ENCODE measurements around the gene COL23A1.

COL23A1 gene

GRCh38 chr5:178475422-178475821 lies 114.8 kb downstream of the COL23A1 start:
- Mint-ChIP-seq H3K27ac (no peak overlapping the region), H3K4me1 (peaks cover 35% of the 10 kb centered on the region), H3K36me3 (ENCODE audit: low read depth) (peaks cover 14% of the 10 kb centered on the region), H3K4me3 (no peak overlapping the region), H3K9me3 (peaks cover 19% of the 10 kb centered on the region), H3K27me3 (ENCODE audit: low read depth, poor library complexity) (peaks cover 3% of the 10 kb centered on the region)
- TF ChIP-seq, protein P1, sequence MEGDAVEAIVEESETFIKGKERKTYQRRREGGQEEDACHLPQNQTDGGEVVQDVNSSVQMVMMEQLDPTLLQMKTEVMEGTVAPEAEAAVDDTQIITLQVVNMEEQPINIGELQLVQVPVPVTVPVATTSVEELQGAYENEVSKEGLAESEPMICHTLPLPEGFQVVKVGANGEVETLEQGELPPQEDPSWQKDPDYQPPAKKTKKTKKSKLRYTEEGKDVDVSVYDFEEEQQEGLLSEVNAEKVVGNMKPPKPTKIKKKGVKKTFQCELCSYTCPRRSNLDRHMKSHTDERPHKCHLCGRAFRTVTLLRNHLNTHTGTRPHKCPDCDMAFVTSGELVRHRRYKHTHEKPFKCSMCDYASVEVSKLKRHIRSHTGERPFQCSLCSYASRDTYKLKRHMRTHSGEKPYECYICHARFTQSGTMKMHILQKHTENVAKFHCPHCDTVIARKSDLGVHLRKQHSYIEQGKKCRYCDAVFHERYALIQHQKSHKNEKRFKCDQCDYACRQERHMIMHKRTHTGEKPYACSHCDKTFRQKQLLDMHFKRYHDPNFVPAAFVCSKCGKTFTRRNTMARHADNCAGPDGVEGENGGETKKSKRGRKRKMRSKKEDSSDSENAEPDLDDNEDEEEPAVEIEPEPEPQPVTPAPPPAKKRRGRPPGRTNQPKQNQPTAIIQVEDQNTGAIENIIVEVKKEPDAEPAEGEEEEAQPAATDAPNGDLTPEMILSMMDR (IDR thresholded peaks at IDR 0.05) = no peak
- DNase-seq = no peak

DNA sequence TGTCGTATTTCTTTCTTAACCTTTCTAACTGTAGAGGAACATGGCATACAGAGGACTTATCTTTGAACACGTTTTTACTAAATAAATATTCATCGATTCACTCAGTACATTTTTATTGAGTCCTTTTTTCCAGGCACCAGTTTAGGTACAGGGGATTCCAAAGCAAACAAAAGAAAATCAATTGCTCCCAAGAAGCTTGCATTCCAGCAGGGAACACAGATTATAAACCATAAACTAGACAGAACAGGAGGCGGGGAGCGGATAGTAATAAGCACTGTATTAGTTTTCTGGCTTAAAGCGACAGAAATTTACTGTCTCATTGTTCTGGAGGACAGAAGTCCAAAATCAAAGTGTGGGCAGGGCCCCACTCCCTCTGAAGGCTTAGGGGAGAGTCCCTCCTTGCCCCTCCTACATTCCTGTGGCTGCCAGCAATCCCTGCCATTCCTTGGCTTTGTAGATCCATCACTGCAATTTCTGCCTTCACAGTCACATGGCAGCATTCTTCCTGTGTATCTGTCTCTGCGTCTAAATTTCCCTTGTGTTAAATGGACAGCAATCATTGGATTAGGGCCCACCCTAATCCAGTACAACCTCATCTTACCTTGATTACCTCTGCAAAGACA lies 115.5 kb downstream of the COL23A1 start:
- H3K4me3 Mint-ChIP-seq = no peak overlapping the region
- DNase-seq = no peak
- no peak overlapping the region for H3K27ac Mint-ChIP-seq
- peaks cover 14% of the 10 kb centered on the region for H3K36me3 Mint-ChIP-seq (ENCODE audit: low read depth)
- peaks cover 3% of the 10 kb centered on the region for H3K27me3 Mint-ChIP-seq (ENCODE audit: low read depth, poor library complexity)
- H3K9me3 Mint-ChIP-seq = peaks cover 19% of the 10 kb centered on the region
- TF ChIP-seq, protein P1 (IDR thresholded peaks at IDR 0.05) = no peak
- peaks cover 43% of the 10 kb centered on the region for H3K4me1 Mint-ChIP-seq

DNA sequence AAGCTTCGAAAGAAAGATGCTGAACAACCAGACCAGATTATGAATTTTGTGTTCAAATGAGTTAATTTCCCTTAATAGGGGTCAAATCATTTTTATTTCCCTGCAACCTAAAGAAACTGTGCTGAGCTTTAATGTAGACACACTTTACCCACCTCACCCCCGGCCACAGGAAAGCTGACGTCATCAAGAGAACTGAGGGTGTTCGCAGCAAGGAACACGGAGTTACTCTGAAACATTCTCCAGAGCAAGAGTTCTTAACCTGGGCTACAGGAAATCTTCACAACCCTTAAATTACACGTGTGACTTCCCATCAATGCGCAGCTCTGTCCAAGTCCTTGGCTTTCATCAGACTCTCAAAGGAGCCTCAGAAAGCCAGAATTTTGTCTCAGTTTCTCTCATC lies 116.3 kb downstream of the COL23A1 start:
- Mint-ChIP-seq H3K27ac (no peak overlapping the region), H3K27me3 (ENCODE audit: low read depth, poor library complexity) (peaks cover 3% of the 10 kb centered on the region), H3K4me1 (peaks cover 51% of the 10 kb centered on the region), H3K9me3 (peaks cover 19% of the 10 kb centered on the region), H3K36me3 (ENCODE audit: low read depth) (peaks cover 14% of the 10 kb centered on the region), H3K4me3 (no peak overlapping the region)
- TF ChIP-seq, protein P1 (IDR thresholded peaks at IDR 0.05) = no peak
- DNase-seq = no peak

DNA sequence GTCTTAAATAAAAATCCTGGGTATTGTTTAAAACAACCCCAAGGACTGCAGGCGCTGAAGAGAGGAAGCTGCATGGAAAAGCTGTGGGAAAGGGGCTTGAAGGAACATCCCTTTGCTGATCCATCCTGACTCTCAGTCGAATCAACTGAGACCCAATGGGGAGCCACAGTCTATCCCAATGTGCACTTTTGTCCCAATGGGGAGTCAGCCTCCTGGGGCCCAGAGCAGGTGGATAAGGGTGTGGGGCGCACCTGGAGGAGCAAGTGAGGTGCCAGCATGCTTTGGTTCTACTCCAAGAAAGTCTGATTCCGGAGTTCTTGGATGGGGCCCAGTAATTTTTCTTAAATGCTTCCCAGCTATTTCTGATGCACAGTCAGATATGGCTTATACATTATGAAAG lies 118.1 kb downstream of the COL23A1 start:
- peaks cover 61% of the 10 kb centered on the region for H3K4me1 Mint-ChIP-seq
- H3K36me3 Mint-ChIP-seq (ENCODE audit: low read depth) = peaks cover 14% of the 10 kb centered on the region
- H3K9me3 Mint-ChIP-seq = peaks cover 19% of the 10 kb centered on the region
- H3K27ac Mint-ChIP-seq = no peak overlapping the region
- TF ChIP-seq, protein P1 (IDR thresholded peaks at IDR 0.05) = no peak
- no peak overlapping the region for H3K4me3 Mint-ChIP-seq
- peaks cover 7% of the 10 kb centered on the region for H3K27me3 Mint-ChIP-seq (ENCODE audit: low read depth, poor library complexity)
- no peak for DNase-seq

GRCh38 chr5:178471711-178472110 lies 118.5 kb downstream of the COL23A1 start:
- Mint-ChIP-seq H3K36me3 (ENCODE audit: low read depth) (peaks cover 14% of the 10 kb centered on the region), H3K4me3 (no peak overlapping the region), H3K4me1 (peaks cover 62% of the 10 kb centered on the region), H3K9me3 (peaks cover 19% of the 10 kb centered on the region), H3K27ac (peak overlapping the region; percentile 64), H3K27me3 (ENCODE audit: low read depth, poor library complexity) (peaks cover 7% of the 10 kb centered on the region)
- TF ChIP-seq, protein P1 (IDR thresholded peaks at IDR 0.05) = no peak
- no peak for DNase-seq

DNA sequence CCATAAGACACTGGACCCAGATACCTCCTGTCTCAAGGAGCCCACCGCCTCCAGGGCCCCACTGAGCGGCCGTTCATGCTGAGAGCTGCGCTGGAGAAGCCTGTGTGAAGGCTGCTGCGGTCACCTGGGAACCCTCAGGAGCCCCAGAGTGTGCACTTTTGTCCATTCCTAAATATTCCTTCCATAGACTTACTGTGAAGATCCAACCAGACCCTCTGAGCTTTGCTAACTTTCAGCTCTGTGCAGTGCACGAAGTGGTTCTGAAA lies 119.5 kb downstream of the COL23A1 start:
- Mint-ChIP-seq H3K27ac (peak overlapping the region; percentile 79), H3K36me3 (ENCODE audit: low read depth) (peaks cover 7% of the 10 kb centered on the region), H3K4me1 (peaks cover 71% of the 10 kb centered on the region), H3K4me3 (no peak overlapping the region), H3K27me3 (ENCODE audit: low read depth, poor library complexity) (peaks cover 9% of the 10 kb centered on the region), H3K9me3 (peaks cover 12% of the 10 kb centered on the region)
- TF ChIP-seq, protein P1 (IDR thresholded peaks at IDR 0.05) = no peak
- DNase-seq = no peak

Measured in nephron progenitor cell (in vitro differentiated cells).